IPS-NIHi7 (cell line): ENCODE measurements around the gene IL21R.
"Not testable (repeated sequence)": the region's sequence is repeated elsewhere in the genome, so short reads cannot be mapped to it uniquely, and the experiment has no call there.

Experiments used
- DNase-seq: peaks from one replicate; pipeline ENCODE4 v3.0.0; 2012; ENCODE audit warnings: mixed read lengths; ENCODE audit errors: extremely low spot score

IL21R gene

DNA sequence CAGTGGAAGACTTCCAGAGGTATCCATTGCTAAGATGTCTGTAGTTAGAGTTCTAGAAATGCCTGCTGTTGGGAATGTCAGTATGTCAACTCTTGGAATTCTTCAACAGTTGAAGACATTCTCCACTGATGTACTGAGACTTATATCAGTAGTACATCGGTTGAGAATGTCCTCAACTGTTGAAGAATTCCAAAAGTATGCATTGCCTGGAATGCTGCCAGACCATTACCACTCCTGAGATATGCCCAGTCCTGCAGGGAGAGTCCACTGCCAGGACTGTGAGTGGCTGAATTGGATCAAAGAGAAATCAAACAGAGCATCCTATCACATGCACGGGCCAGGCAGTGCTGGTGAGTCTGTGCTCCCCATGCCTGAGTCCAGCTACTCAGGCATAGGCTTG lies 42.0 kb downstream of the IL21R start:
- DNase-seq = no peak

DNA sequence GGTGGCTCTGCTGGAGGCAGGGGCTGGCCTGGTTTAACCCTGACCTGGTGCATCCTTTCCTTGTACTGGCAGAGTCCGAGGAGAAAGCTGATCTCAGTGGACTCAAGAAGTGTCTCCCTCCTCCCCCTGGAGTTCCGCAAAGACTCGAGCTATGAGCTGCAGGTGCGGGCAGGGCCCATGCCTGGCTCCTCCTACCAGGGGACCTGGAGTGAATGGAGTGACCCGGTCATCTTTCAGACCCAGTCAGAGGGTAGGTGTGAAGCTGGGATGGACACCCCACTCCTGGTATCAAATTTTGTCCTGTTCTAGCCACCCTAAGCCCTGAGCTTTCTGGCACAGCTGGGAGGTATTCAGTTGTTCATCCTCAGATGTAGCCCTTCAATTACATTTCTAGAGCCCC lies 42.5 kb downstream of the IL21R start:
- no peak for DNase-seq

DNA sequence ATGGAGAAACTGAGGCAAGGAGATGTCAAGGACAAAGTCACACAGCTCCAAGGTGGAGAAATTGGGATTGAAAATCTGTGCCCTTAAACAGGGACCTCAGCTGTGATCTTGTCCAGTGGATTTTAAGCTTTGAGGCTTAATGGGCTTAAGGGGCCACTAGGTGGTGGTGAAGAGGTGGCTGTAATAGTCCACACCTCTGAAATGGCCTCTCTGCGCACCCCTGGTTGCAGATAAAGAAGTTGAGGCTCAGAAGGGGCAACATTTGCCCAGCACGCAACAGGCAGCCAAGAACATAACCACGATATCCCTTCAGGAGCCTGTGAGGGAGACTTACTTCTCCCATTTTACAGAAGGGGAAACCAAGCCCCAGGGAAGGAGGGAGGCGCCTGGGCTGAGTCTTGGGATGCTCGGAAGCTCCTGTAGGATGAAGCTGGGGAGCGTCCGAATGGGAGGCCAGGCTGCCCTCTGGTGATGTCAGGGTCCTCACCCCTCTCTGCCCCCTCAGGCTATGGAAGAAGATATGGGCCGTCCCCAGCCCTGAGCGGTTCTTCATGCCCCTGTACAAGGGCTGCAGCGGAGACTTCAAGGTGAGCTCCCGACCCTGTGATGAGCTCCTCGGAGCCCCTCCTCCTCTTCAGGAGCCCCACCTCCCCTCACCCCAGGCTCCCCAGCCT lies 43.7 kb downstream of the IL21R start:
- DNase-seq = no peak

DNA sequence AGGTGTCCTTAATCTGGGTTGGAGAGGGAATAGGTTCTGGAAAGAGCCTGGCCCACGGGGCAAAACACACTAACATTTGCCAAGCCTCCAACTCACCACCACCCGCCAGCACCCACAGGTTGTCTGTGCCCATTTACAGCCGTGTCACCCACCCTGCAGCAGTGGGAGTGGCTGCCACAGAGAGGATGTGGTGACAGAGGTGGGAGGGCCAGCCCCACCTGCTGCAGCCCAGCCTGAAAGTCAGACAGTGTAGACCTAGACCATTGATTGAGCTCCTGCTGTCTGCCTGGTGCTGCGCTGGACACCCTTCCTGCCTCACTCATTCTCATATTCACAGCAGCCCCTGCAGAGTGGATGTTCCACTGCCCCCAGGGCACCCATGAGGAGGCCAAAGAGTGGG lies 44.7 kb downstream of the IL21R start:
- no peak for DNase-seq

DNA sequence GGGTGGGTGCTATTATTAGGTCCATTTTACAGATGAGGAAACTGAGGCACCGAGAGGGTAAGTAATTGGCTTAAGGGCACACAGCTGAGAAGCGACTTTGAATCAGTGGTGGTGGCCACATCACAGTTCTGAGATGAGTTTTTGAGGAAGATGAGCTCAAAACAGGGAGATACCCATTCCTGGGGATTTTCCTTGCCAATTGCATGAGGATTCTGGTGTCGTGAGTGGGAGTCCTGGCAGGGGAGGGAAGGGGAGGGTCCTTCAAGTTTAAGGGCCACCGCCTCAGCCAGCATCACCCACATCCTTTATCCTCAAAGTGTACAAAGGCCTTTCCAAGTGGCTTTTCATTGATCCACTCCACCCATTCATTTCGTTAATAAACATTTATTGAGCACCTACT lies 45.3 kb downstream of the IL21R start:
- no peak for DNase-seq

DNA sequence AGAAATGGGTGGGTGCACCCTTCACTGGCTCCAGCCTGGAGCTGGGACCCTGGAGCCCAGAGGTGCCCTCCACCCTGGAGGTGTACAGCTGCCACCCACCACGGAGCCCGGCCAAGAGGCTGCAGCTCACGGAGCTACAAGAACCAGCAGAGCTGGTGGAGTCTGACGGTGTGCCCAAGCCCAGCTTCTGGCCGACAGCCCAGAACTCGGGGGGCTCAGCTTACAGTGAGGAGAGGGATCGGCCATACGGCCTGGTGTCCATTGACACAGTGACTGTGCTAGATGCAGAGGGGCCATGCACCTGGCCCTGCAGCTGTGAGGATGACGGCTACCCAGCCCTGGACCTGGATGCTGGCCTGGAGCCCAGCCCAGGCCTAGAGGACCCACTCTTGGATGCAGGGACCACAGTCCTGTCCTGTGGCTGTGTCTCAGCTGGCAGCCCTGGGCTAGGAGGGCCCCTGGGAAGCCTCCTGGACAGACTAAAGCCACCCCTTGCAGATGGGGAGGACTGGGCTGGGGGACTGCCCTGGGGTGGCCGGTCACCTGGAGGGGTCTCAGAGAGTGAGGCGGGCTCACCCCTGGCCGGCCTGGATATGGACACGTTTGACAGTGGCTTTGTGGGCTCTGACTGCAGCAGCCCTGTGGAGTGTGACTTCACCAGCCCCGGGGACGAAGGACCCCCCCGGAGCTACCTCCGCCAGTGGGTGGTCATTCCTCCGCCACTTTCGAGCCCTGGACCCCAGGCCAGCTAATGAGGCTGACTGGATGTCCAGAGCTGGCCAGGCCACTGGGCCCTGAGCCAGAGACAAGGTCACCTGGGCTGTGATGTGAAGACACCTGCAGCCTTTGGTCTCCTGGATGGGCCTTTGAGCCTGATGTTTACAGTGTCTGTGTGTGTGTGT lies 46.8 kb downstream of the IL21R start:
- no peak for DNase-seq

DNA sequence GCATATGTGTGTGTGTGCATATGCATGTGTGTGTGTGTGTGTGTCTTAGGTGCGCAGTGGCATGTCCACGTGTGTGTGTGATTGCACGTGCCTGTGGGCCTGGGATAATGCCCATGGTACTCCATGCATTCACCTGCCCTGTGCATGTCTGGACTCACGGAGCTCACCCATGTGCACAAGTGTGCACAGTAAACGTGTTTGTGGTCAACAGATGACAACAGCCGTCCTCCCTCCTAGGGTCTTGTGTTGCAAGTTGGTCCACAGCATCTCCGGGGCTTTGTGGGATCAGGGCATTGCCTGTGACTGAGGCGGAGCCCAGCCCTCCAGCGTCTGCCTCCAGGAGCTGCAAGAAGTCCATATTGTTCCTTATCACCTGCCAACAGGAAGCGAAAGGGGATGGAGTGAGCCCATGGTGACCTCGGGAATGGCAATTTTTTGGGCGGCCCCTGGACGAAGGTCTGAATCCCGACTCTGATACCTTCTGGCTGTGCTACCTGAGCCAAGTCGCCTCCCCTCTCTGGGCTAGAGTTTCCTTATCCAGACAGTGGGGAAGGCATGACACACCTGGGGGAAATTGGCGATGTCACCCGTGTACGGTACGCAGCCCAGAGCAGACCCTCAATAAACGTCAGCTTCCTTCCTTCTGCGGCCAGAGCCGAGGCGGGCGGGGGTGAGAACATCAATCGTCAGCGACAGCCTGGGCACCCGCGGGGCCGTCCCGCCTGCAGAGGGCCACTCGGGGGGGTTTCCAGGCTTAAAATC lies 47.6 kb downstream of the IL21R start:
- no peak for DNase-seq

DNA sequence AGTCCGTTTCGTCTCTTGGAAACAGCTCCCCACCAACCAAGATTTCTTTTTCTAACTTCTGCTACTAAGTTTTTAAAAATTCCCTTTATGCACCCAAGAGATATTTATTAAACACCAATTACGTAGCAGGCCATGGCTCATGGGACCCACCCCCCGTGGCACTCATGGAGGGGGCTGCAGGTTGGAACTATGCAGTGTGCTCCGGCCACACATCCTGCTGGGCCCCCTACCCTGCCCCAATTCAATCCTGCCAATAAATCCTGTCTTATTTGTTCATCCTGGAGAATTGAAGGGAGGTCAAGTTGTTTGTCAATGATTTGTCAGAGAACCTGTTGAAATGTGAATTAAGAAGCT lies 48.2 kb downstream of the IL21R start:
- DNase-seq = no peak

DNA sequence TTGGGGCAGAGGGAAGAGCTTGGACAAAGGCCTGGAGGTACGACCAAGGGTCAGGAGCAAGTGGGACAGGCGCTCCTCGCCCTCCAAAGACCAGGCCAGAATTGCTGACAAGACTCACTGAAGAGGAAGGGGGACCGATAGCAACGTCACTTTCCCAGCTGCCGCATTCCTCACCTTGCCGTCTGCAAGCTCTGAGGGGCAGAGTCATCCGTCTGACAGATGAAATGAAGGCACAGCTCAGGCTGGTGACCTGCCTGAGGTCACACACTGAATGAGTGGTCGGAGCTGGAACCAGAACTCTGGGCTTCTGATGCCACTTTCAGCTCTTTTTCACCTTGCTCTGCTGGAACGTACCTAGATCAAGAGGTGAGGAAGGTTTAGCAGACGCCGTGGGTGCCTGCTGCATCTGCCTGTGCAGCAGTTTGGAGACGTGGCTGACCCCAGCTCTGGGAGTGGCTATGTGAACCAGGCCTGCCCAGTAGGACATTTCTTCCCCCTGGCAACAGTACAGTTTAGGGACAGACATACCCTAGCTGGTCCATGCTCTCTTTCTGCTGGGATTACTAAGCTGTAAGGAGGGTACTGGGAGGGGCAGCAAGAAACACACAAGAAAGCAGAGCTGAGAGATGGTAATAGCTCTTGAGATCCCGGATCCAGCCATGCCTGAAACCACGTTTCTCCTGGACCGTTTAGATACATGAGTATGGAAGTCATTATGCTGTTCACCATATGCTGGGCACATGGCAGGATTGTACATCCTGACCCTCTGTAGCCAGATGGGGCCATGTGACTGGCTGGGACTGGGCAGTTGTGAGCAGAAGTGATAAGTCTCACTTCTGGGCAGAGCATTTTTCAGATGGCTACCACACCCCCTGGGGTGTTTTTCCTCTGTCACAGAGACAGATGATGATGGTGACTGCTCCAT lies 50.9 kb downstream of the IL21R start:
- no peak for DNase-seq

DNA sequence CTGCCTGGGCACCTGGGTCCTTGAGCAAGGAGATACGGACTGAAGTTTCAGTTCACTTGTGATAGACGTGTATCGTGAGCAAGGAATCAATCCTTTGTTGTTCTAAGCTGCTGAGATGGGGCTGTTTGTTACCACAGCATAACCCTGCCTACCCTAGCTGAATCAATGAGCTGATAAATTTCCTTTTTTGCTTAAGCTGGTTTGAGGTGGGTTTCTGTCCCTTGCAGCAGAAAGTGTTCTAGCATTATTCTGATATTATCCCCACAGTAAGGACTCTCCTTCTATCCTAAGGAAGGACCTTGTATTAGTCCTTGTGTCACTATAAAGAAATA lies 51.5 kb downstream of the IL21R start:
- DNase-seq = no peak

DNA sequence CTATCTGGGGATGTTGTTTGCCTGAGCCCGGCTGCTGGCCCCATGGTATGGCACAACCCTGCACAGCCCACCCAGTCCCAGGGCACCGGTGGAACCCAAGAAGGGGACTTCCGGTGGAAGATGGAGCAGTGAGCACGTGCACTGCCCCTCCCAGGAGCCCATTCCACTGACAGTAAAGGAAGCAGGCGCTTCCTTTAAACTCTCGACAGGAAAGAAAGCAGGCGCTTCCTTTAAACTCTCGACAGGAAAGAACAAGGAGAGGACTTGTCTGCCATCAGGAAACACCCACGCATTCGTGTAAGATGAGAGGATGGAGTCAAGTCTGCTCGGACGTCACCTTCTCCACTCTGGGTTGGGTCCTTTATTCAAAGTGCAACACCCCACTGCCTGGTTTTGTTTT lies 53.7 kb downstream of the IL21R start:
- DNase-seq = no peak

DNA sequence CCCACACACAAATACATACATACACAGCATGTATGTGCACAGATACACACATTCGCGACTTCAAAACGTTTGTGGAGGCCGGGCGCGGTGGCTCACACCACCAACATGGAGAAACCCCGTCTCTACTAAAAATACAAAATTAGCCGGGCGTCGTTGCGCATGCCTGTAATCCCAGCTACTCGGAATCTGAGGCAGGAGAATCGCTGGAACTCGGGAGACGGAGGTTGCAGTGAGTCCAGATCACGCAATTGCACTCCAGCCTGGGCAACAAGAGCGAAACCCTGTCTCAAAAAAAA lies 55.6 kb downstream of the IL21R start:
- DNase-seq = not testable (repeated sequence)

DNA sequence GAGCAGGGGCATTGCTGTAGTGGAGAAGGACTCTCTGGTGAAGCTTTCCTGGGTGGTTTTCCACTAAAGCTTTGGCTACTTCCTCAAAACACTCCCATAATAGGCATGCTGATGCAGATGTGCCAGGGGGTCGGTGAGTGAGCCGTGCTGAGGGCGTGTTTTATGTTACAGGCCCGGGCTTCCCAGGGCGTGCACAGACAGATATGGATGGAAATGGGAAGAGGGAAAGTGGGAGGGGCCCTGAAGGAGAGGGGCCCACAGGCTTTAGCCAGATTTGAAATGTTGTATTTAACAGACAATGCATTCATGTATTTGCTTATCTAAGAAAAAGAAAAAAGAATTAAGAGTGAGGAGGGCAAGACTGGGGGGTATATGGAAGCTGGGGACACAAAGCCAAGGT lies 56.3 kb downstream of the IL21R start:
- no peak for DNase-seq

DNA sequence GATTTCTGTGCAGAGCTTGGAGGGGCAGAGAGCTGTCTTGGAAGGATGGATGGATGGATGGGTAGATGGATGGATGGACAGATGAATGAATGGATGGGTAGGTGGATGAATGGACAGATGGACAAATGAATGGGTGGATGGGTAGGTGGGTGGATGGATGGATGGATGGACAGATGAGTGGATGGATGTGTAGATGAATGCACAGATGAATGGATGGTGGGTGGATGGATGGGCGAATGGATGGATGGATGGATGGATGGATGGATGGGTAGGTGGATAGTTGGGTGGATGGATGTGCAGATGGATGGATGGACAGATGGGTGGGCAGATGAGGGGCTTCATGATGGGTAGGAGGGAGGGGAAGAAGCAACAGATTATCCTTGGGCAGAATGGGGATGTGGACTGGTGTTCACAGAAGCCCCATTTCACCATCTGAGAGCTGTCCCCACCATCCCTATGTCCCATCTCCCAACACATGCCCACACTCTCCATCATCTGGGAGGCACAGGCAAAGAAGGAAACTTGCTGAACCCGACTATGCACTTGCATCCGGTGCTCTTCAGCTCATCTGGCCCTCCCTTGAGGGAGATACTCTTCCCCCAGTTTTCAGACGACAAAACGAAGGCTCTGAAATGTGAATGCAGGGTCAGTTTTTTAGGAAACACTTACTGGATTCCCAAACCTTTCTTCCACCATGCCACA lies 57.2 kb downstream of the IL21R start:
- no peak for DNase-seq

DNA sequence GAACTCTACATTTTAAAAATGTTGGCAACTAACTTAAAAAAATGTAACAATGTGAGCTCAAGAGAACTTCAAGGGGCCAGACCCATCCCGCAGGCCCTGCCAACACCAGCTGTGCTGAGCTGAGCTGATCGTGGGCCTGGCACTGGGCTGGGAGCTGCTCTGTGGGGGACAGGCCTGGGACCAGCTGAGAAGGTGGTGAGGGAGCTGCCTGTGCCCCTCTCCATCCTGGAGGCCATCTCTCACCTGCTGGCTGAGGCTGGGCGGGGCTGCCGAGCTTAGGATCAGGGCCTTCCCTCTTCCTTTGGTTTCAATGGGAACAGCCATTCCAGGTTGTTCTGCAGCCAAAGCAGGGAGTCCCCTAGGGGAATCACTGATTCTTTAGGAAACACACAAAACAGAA lies 58.2 kb downstream of the IL21R start:
- DNase-seq = no peak

DNA sequence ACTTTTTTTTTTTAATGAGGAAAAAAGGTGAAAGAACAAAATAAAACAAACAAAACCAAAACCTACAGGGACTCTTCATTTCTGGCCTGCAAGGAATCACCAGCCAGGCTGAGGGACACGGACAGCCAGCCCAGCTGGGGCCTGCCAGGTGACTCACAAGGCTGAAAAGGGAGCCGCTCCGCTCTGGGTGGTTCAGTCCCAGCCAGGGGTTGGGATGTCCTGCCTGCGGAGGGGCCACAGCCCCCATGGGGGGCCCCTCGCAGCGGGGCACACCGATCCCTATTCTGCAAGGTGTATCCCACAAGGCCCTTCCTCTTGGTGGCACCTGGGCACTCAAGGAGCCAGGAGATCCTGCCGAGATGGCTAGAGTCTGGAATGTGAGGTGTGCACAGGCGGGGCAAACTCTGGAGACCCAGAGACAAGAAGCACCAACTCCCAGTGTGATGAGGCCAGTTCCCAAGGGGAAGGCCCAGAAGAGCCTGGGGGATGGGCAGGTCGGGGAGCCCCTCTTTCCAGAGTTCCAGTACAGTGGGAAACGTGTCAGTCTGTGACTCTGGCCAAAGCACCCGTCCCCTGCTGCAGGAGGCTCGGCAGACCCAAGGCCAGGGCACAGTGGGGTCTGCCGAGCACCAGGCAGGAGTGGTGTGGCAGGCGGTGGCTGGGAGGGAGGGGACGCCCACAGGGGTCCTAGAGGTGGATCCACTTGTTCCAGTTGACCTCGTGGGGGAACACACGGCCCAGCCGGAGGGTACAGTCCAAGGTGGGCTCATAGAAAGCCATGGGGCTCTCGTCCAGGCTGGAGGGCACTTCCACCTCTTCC lies 58.9 kb downstream of the IL21R start:
- DNase-seq = no peak

DNA sequence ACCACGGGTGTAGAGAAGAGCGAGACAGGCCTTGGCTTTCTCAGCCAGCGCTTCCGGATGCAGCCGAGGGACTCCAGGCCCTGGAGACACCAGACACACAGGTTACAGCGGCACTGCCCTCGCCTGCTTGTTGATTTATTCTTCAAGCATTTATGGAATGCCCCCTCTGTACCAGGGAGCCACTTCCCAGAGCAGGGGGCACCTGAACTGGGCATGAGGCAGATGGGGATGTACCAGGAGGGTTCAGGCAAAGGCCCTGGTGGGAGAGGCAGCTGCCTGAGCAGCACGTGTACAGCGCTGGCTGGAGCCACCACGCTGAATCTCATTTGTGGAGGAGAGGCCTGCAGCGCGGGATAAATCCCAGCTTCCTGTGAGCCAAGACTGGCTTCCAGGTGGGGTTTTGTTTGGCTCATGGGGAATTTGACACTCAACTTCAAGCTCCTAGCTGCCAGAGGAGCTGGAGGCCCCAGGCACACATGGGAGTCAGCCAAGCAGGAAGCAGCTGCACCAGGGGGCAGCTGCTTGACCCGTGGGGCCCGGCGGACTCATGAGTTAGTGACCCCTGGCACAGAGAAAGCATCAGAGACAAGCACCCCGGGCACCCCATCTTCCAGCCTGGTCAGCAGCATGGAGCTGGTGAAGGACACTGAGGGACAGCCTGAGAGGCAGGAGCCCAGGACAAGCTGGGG lies 59.7 kb downstream of the IL21R start:
- no peak for DNase-seq

DNA sequence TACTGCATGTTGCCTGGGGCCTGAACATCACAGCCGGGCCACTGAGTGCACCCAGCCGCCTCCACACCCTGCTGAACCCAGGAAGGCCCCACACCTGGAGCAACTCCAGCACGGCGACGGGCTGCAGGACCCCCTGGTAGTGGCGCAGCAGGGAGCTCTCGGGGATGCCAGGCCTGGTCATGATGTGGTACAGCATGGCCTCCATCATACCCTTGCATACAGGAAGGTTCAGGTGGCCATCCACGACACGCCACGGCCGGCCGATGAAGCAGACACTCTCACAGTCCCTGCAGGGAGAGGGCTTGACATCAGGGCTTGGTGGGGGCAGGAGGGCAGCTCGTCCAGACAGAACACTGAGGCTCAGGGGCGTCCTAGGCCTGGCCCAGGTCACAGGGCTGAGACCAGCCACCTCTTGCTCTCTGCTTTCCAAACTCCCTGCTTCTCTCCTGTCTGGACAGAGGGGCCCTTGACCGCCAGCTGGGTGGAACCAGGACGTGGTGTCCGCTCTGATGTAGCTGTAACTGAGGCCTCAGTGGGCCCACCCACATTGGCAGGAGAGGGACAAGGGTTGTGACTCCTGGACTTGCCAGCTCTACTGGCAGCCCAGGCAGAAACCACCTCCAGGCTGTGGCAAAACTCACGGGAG lies 60.3 kb downstream of the IL21R start:
- DNase-seq = no peak
